Fibroblast of lung (primary cell): ENCODE results near the gene FHOD3. TPM values are rescaled to one million over a fixed set of nuclear protein-coding genes. Genes with fewer than 3 reads are reported as not detected.
A peak's percentile ranks its signal among the peaks of the same experiment; 100 is the strongest.

Experiments used
- DNase-seq, 2 donors: peaks; one replicate each; pipeline versions ENCODE4 v3.0.0 to v3.0.0-alpha.2; 2010; ENCODE audit warnings: low read depth in 2 of 2
- H2AFZ ChIP-seq: 2 replicates; pipeline ENCODE4 v1.5.1; 2012; ENCODE audit warnings: low read length, control low read depth, inconsistent platforms
- H3K27ac ChIP-seq: 2 replicates; pipeline ENCODE4 v1.5.1; 2011; ENCODE audit warnings: low read length, control low read depth; ENCODE audit not compliant: insufficient read depth
- H3K27me3 ChIP-seq: 2 replicates; pipeline ENCODE4 v1.5.1; 2011; ENCODE audit warnings: mild to moderate bottlenecking, low read length; ENCODE audit not compliant: control insufficient read depth, insufficient read depth
- H3K36me3 ChIP-seq: 2 replicates; pipeline ENCODE4 v1.5.1; 2011; ENCODE audit warnings: low read length; ENCODE audit not compliant: control insufficient read depth, insufficient read depth
- H3K4me1 ChIP-seq: 2 replicates; pipeline ENCODE4 v1.5.1; 2011; ENCODE audit warnings: low read length; ENCODE audit not compliant: control insufficient read depth, insufficient read depth; ENCODE audit errors: extremely low read depth
- H3K4me2 ChIP-seq: 2 replicates; pipeline ENCODE4 v1.5.1; 2011; ENCODE audit warnings: low read length, control low read depth; ENCODE audit not compliant: insufficient read depth; ENCODE audit errors: extremely low read depth
- H3K4me3 ChIP-seq, 4 experiments: fragments of 200-600 bp in 1 of 4; sonication (generic) in 1 of 4; replicated peaks in 1 of 4; 2 replicates each; pipeline ENCODE4 v1.5.1; 2011 to 2016; ENCODE audit warnings: low read length in 4 of 4, low read depth in 3 of 4, mild to moderate bottlenecking in 3 of 4, control low read depth in 2 of 4, inconsistent platforms in 1 of 4, mixed read lengths in 1 of 4; ENCODE audit not compliant: insufficient read depth in 1 of 4; ENCODE audit errors: control extremely low read depth in 1 of 4
- H3K79me2 ChIP-seq: 2 replicates; pipeline ENCODE4 v1.5.1; 2012; ENCODE audit warnings: mild to moderate bottlenecking, low read length, inconsistent platforms; ENCODE audit not compliant: control insufficient read depth, insufficient read depth
- H3K9ac ChIP-seq: 2 replicates; pipeline ENCODE4 v1.5.1; 2011; ENCODE audit warnings: mild to moderate bottlenecking, low read length, control low read depth; ENCODE audit not compliant: insufficient read depth
- H3K9me3 ChIP-seq: 2 replicates; pipeline ENCODE4 v1.5.1; 2012; ENCODE audit warnings: low read depth, low read length; ENCODE audit not compliant: control insufficient read depth, insufficient read depth
- H4K20me1 ChIP-seq: 2 replicates; pipeline ENCODE4 v1.5.1; 2011; ENCODE audit warnings: low read length; ENCODE audit not compliant: control insufficient read depth, insufficient read depth; ENCODE audit errors: extremely low read depth
- EZH2 ChIP-seq: IDR thresholded peaks from 2 replicates; pipeline ENCODE4 v1.5.1; 2012; ENCODE audit warnings: low read length, control low read depth, mild to moderate bottlenecking; ENCODE audit errors: missing control alignments
- polyA plus RNA-seq, 2 donors: library from polyadenylated mRNA; depleted of rRNA in 1 of 2; stranded (reverse) in 1 of 2; unstranded in 1 of 2; fragments of >200 nt; gene quantifications; 2 replicates each; pipeline ENCODE4 v1.2.1, GENCODE V29; 2011 to 2012; ENCODE audit warnings: missing spikeins in 1 of 2
- total RNA-seq: library from RNA; depleted of rRNA; stranded (reverse); fragments of >200 nt; gene quantifications from 2 replicates; pipeline ENCODE4 v1.2.1, GENCODE V29; 2014
- TF ChIP-seq, protein P1 (sequence below), 2 donors: IDR thresholded peaks in 1 of 2; conservative IDR thresholded peaks in 1 of 2; 1 replicate in 1 of 2; 2 replicates in 1 of 2; pipeline ENCODE4 v1.5.1; 2011 to 2012; ENCODE audit warnings: low read length in 2 of 2, control low read depth in 1 of 2, inconsistent platforms in 1 of 2, low read depth in 1 of 2, mild to moderate bottlenecking in 1 of 2

FHOD3 gene
- total and polyA plus RNA-seq, 2 donors (not counting 1 experiment from before 2014, with no cell fraction given): 16.1 to 28.2 TPM

DNA sequence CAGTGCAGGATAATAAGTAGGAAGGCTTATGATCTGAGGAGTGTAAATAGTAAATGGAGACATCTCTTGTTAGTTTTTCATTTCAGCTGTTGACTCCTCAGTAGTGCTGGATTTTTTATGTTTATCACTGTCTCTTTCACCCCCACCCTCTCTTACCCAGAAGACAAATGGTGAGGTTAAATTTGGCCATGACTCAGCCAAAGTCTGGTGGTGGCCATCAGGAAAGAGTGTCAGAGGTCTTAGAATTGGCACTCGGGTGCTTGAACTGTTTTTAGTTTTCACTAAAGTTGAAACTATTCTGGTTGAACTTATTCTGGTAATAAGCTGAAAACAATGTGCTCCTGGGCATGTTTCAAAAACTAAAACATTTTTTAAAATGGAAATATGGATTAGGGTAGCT, 123.3 kb downstream of the FHOD3 start:
- no peaks in the 10 kb centered on the region for H4K20me1 ChIP-seq
- H3K4me2 ChIP-seq: no peak overlapping the region
- H3K4me3 ChIP-seq: no peak overlapping the region
- H3K79me2 ChIP-seq: no peaks in the 10 kb centered on the region
- H3K27me3 ChIP-seq: no peaks in the 10 kb centered on the region
- DNase-seq: peak in 1 of 2 donors; percentile 69
- H3K9ac ChIP-seq: no peak overlapping the region
- no peak overlapping the region for H2AFZ ChIP-seq
- H3K27ac ChIP-seq: no peak overlapping the region
- peaks cover 4% of the 10 kb centered on the region for H3K4me1 ChIP-seq
- TF ChIP-seq, protein P1, sequence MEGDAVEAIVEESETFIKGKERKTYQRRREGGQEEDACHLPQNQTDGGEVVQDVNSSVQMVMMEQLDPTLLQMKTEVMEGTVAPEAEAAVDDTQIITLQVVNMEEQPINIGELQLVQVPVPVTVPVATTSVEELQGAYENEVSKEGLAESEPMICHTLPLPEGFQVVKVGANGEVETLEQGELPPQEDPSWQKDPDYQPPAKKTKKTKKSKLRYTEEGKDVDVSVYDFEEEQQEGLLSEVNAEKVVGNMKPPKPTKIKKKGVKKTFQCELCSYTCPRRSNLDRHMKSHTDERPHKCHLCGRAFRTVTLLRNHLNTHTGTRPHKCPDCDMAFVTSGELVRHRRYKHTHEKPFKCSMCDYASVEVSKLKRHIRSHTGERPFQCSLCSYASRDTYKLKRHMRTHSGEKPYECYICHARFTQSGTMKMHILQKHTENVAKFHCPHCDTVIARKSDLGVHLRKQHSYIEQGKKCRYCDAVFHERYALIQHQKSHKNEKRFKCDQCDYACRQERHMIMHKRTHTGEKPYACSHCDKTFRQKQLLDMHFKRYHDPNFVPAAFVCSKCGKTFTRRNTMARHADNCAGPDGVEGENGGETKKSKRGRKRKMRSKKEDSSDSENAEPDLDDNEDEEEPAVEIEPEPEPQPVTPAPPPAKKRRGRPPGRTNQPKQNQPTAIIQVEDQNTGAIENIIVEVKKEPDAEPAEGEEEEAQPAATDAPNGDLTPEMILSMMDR (conservative IDR thresholded peaks at IDR 0.05 in 1 of 2, IDR thresholded peaks at IDR 0.05 in 1 of 2; ENCODE audit: low read depth in 1 of 2, low read length in 2 of 2): no peak
- TF ChIP-seq EZH2: no peak
- H3K9me3 ChIP-seq: no peaks in the 10 kb centered on the region
- H3K36me3 ChIP-seq: no peaks in the 10 kb centered on the region

- no peaks in the 10 kb centered on the region for H4K20me1 ChIP-seq
- no peak overlapping the region for H3K4me3 ChIP-seq
- H3K36me3 ChIP-seq: no peaks in the 10 kb centered on the region
- no peak overlapping the region for H2AFZ ChIP-seq
- DNase-seq: no peak
- no peaks in the 10 kb centered on the region for H3K79me2 ChIP-seq
- no peak overlapping the region for H3K27ac ChIP-seq
- no peak overlapping the region for H3K4me2 ChIP-seq
- peaks cover 4% of the 10 kb centered on the region for H3K4me1 ChIP-seq
- no peak overlapping the region for H3K9ac ChIP-seq
- TF ChIP-seq, protein P1 (conservative IDR thresholded peaks at IDR 0.05 in 1 of 2, IDR thresholded peaks at IDR 0.05 in 1 of 2; ENCODE audit: low read depth in 1 of 2, low read length in 2 of 2): no peak
- no peak for TF ChIP-seq EZH2
- no peaks in the 10 kb centered on the region for H3K27me3 ChIP-seq
- H3K9me3 ChIP-seq: no peaks in the 10 kb centered on the region
These were observed 127.2 kb downstream of the FHOD3 start for GRCh38 chr18:36424741-36425142.

- Histone ChIP-seq H3K4me2 (no peak overlapping the region), H3K27ac (no peak overlapping the region), H4K20me1 (no peaks in the 10 kb centered on the region), H3K4me1 (no peaks in the 10 kb centered on the region), H3K9me3 (no peaks in the 10 kb centered on the region), H3K27me3 (no peaks in the 10 kb centered on the region), H2AFZ (no peak overlapping the region), H3K9ac (no peak overlapping the region), H3K36me3 (no peaks in the 10 kb centered on the region), H3K4me3 (no peak overlapping the region), H3K79me2 (no peaks in the 10 kb centered on the region)
- no peak for TF ChIP-seq EZH2
- TF ChIP-seq, protein P1 (conservative IDR thresholded peaks at IDR 0.05 in 1 of 2, IDR thresholded peaks at IDR 0.05 in 1 of 2; ENCODE audit: low read depth in 1 of 2, low read length in 2 of 2): no peak
- no peak for DNase-seq
These were observed 129.9 kb downstream of the FHOD3 start for GRCh38 chr18:36427369-36427768.
